ENCODE measurements around the gene TEN1. TPM values are rescaled to one million over a fixed set of nuclear protein-coding genes. Genes with fewer than 3 reads are reported as not detected.

TEN1 gene
- total and polyA plus RNA-seq, 4 donors: 20.6 to 33.5 (median 29.0) TPM

DNA sequence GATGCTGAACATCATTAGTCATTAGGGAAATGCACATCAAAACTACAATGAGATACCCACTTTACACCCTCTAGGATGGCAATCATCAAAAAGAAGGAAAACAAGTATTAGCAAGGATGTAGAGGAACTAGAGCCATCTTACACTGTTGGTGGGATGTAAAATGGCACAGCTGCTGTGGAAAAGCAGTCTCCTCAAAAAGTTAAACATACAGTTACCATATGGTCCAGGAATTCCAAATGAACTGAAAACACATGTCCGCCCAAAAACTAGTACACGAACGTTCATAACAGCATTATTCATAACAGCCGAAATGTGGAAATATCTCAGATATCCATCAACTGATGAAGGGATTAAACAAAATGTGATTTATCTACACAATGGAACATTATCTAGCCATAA, 45.2 kb upstream of the TEN1 start:
- WGBS, 2 donors: 81 to 87% methylated on average over 4 of the region's 4 CpGs
- no peaks in the 10 kb centered on the region for H3K27me3 ChIP-seq (ENCODE audit: control insufficient read depth in 3 of 3, insufficient read depth in 3 of 3, low read length in 2 of 3)
- no peak for TF ChIP-seq CTCF (IDR thresholded peaks at IDR 0.05; ENCODE audit: control extremely low read depth, extremely low read depth)
- peaks cover 0 to 1% (median 0%) of the 10 kb centered on the region in 4 donors for H3K36me3 ChIP-seq (ENCODE audit: control insufficient read depth in 4 of 4, insufficient read depth in 4 of 4, low read length in 4 of 4)
- H3K4me3 ChIP-seq: no peak overlapping the region
- DNase-seq (peak; percentile 66 to 91 (median 89)), ATAC-seq (ENCODE audit: insufficient read depth, low FRiP score) (no peak)
- peaks cover 0 to 5% (median 0%) of the 10 kb centered on the region in 5 donors for H3K4me1 ChIP-seq (ENCODE audit: control insufficient read depth in 5 of 5, insufficient read depth in 5 of 5, low read length in 5 of 5)
- no peak overlapping the region for H3K9ac ChIP-seq (ENCODE audit: insufficient read depth in 1 of 2, low read length in 2 of 2)
- H3K9me3 ChIP-seq (ENCODE audit: control insufficient read depth in 4 of 4, insufficient read depth in 3 of 4, low read length in 3 of 4): no peaks in the 10 kb centered on the region
- H3K27ac ChIP-seq (ENCODE audit: low read depth in 1 of 2, low read length in 1 of 2): no peak overlapping the region

- H3K27me3 ChIP-seq (ENCODE audit: control insufficient read depth in 3 of 3, insufficient read depth in 3 of 3, low read length in 2 of 3): no peaks in the 10 kb centered on the region
- no peak for DNase-seq
- 82 to 84% methylated on average over 13 of the region's 13 CpGs for WGBS, 2 donors
Observed at GRCh38 chr17:75937652-75938051, 41.4 kb upstream of the TEN1 start.

DNA sequence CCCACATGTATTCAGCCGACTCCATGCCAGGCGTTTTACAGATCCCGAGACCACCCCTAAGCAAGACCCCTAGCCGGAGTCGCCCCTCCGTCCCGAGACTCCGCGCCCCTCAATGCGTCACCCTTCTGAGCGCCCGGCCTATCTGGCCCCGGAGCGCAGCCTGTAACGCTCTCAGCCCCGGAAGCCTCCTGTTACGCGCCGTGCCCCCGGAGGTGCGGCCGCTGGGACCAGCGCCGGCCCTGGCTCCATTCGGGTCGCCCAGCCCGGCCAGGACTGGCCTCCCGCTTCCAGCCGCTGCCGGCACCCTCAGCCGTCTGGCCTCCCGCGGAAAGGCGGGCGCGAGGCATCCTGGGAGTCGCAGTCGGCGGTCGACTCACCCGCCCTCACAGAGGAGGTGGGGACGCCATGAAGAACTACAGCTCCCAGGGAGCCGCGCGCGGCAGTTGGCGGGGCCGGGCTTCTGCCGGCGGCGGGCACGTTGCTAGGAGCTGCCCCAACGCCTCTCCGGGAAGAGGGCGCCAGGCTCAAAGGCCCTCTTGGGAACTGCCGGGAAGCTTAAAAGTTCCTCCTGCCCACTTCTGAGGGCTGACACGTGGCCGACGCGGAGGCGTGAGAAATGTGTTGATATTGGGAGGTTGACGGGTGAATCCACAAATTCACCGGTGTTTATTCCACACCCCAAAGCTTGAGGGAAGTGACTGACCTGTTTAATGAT, 38.2 kb upstream of the TEN1 start, which contains the start of gene FBF1:
FBF1 (minus strand) TSS at position 316 of the 715 bp plus-strand sequence. CDS start 2,893 bp downstream, outside the sequence.
- TF ChIP-seq CTCF (IDR thresholded peaks at IDR 0.05; ENCODE audit: control extremely low read depth, extremely low read depth): no peak
- Histone ChIP-seq H3K27me3 (ENCODE audit: control insufficient read depth in 3 of 3, insufficient read depth in 3 of 3, low read length in 2 of 3) (no peaks in the 10 kb centered on the region), H3K36me3 (ENCODE audit: control insufficient read depth in 4 of 4, insufficient read depth in 4 of 4, low read length in 4 of 4) (peaks cover 0 to 9% (median 4%) of the 10 kb centered on the region in 4 donors), H3K4me1 (ENCODE audit: control insufficient read depth in 5 of 5, insufficient read depth in 5 of 5, low read length in 5 of 5) (peaks cover 0 to 7% (median 3%) of the 10 kb centered on the region in 5 donors), H3K9me3 (ENCODE audit: control insufficient read depth in 4 of 4, insufficient read depth in 3 of 4, low read length in 3 of 4) (no peaks in the 10 kb centered on the region), H3K9ac (ENCODE audit: insufficient read depth in 1 of 2, low read length in 2 of 2) (peak within 1 kb of the TSS; percentile 66 to 81), H3K4me3 (peak within 1 kb of the TSS; percentile 96), H3K27ac (ENCODE audit: low read depth in 1 of 2, low read length in 1 of 2) (peak within 1 kb of the TSS; percentile 87 to 93)
- WGBS, 2 donors: 0% methylated on average over 60 to 63 of the region's 63 CpGs
- DNase-seq: peak; percentile 94 to 97 (median 95)
- ATAC-seq (ENCODE audit: insufficient read depth, low FRiP score): peak; percentile 100

More at GRCh38 chr17:75937652-75938051, 41.4 kb upstream of the TEN1 start:
- no peaks in the 10 kb centered on the region for H3K9me3 ChIP-seq (ENCODE audit: control insufficient read depth in 4 of 4, insufficient read depth in 3 of 4, low read length in 3 of 4)
- no peak for ATAC-seq (ENCODE audit: insufficient read depth, low FRiP score)
- peaks cover 0 to 10% (median 3%) of the 10 kb centered on the region in 5 donors for H3K4me1 ChIP-seq (ENCODE audit: control insufficient read depth in 5 of 5, insufficient read depth in 5 of 5, low read length in 5 of 5)
- TF ChIP-seq CTCF (IDR thresholded peaks at IDR 0.05; ENCODE audit: control extremely low read depth, extremely low read depth): no peak
- H3K4me3 ChIP-seq: no peak overlapping the region
- no peak overlapping the region for H3K9ac ChIP-seq (ENCODE audit: insufficient read depth in 1 of 2, low read length in 2 of 2)
- H3K36me3 ChIP-seq (ENCODE audit: control insufficient read depth in 4 of 4, insufficient read depth in 4 of 4, low read length in 4 of 4): peaks cover 0 to 3% (median 0%) of the 10 kb centered on the region in 4 donors
- H3K27ac ChIP-seq (ENCODE audit: low read depth in 1 of 2, low read length in 1 of 2): no peak overlapping the region
